ENCODE measurements around the gene ADGRL2. TPM values are rescaled to one million over a fixed set of nuclear protein-coding genes. Genes with fewer than 3 reads are reported as not detected.

ADGRL2 gene
- total RNA-seq, 4 donors from 2014 or later, result 40.7 to 53.4 (median 44.2) TPM

GRCh38 chr1:81967951-81968350 is 167.2 kb downstream of the ADGRL2 start:
- TF ChIP-seq CTCF (IDR thresholded peaks at IDR 0.05) (no peak), POLR2AphosphoS5 (IDR thresholded peaks at IDR 0.05) (no peak), EP300 (IDR thresholded peaks at IDR 0.05) (no peak), POLR2A (IDR thresholded peaks at IDR 0.05) (no peak)
- no peak for DNase-seq (ENCODE audit: low spot score in 2 of 2)
- 55% methylated on average over 3 of the region's 3 CpGs for WGBS
- no peak overlapping the region for H3K4me3 ChIP-seq
- H3K4me1 ChIP-seq, result no peaks in the 10 kb centered on the region
- no peaks in the 10 kb centered on the region for H3K27me3 ChIP-seq
- no peaks in the 10 kb centered on the region for H3K9me3 ChIP-seq
- peaks cover 4% of the 10 kb centered on the region for H3K36me3 ChIP-seq
- H3K27ac ChIP-seq, result no peak overlapping the region

GRCh38 chr1:81970416-81970815 is 169.7 kb downstream of the ADGRL2 start:
- no peak for DNase-seq (ENCODE audit: low spot score in 2 of 2)
- no peaks in the 10 kb centered on the region for H3K4me1 ChIP-seq
- no peak overlapping the region for H3K4me3 ChIP-seq
- no peaks in the 10 kb centered on the region for H3K27me3 ChIP-seq
- H3K9me3 ChIP-seq, result no peaks in the 10 kb centered on the region
- TF ChIP-seq POLR2AphosphoS5 (IDR thresholded peaks at IDR 0.05) (no peak), POLR2A (IDR thresholded peaks at IDR 0.05) (no peak), CTCF (IDR thresholded peaks at IDR 0.05) (no peak), EP300 (IDR thresholded peaks at IDR 0.05) (no peak)
- H3K36me3 ChIP-seq, result peaks cover 8% of the 10 kb centered on the region
- 96% methylated on average over 3 of the region's 3 CpGs for WGBS
- H3K27ac ChIP-seq, result no peak overlapping the region

- Histone ChIP-seq H3K9me3 (no peaks in the 10 kb centered on the region), H3K27ac (no peak overlapping the region), H3K27me3 (no peaks in the 10 kb centered on the region), H3K4me3 (no peak overlapping the region), H3K36me3 (peaks cover 8% of the 10 kb centered on the region), H3K4me1 (no peaks in the 10 kb centered on the region)
- 64% methylated on average over 4 of the region's 4 CpGs for WGBS
- TF ChIP-seq EP300 (IDR thresholded peaks at IDR 0.05), result no peak
- no peak for TF ChIP-seq POLR2A (IDR thresholded peaks at IDR 0.05)
- DNase-seq (ENCODE audit: low spot score in 2 of 2), result no peak
Measured at GRCh38 chr1:81974222-81974841, 173.6 kb downstream of the ADGRL2 start.

- no peak for TF ChIP-seq POLR2AphosphoS5 (IDR thresholded peaks at IDR 0.05)
- no peak for TF ChIP-seq POLR2A (IDR thresholded peaks at IDR 0.05)
- TF ChIP-seq EP300 (IDR thresholded peaks at IDR 0.05), result no peak
- TF ChIP-seq CTCF (IDR thresholded peaks at IDR 0.05), result no peak
- Histone ChIP-seq H3K27me3 (no peaks in the 10 kb centered on the region), H3K4me1 (no peaks in the 10 kb centered on the region), H3K36me3 (peaks cover 8% of the 10 kb centered on the region), H3K27ac (no peak overlapping the region), H3K9me3 (no peaks in the 10 kb centered on the region), H3K4me3 (no peak overlapping the region)
- no peak for DNase-seq (ENCODE audit: low spot score in 2 of 2)
- WGBS, result 71% methylated on average over 3 of the region's 3 CpGs
Measured at GRCh38 chr1:81974883-81975555, 174.3 kb downstream of the ADGRL2 start.

GRCh38 chr1:81976539-81976938 is 175.8 kb downstream of the ADGRL2 start:
- 83% methylated on average over 2 of the region's 2 CpGs for WGBS
- Histone ChIP-seq H3K4me3 (no peak overlapping the region), H3K27me3 (no peaks in the 10 kb centered on the region), H3K9me3 (no peaks in the 10 kb centered on the region), H3K4me1 (no peaks in the 10 kb centered on the region), H3K36me3 (peaks cover 4% of the 10 kb centered on the region), H3K27ac (no peak overlapping the region)
- no peak for DNase-seq (ENCODE audit: low spot score in 2 of 2)
- TF ChIP-seq POLR2A (IDR thresholded peaks at IDR 0.05), result no peak
- no peak for TF ChIP-seq CTCF (IDR thresholded peaks at IDR 0.05)
- TF ChIP-seq EP300 (IDR thresholded peaks at IDR 0.05), result no peak
- TF ChIP-seq POLR2AphosphoS5 (IDR thresholded peaks at IDR 0.05), result no peak

All from suprapubic skin (tissue), 4 donors.